GM23338 (cell line): Measurements from ENCODE around the gene TMEM245. TPM values are rescaled to one million over a fixed set of nuclear protein-coding genes. Genes with fewer than 3 reads are reported as not detected.

Source experiments
- ATAC-seq: fragments of 200-7000 bp; cut with Tn5 transposase; 3 replicates; pipeline ENCODE4 v1.9.1; 2020
- DNase-seq: peaks from one replicate; pipeline ENCODE4 v3.0.0-alpha.2; 2015; ENCODE audit warnings: low spot score
- H2AFZ ChIP-seq: fragments of 200-600 bp; sonication (generic); 2 replicates; pipeline ENCODE4 v1.8.0; 2016; ENCODE audit warnings: antibody characterized with exemption, mild to moderate bottlenecking, moderate library complexity
- H3F3A ChIP-seq: fragments of 200-600 bp; sonication (generic); replicated peaks from 2 replicates; pipeline ENCODE4 v1.8.0; 2017; ENCODE audit warnings: antibody characterized with exemption, mixed run types, low read depth
- H3K27ac ChIP-seq: fragments of 200-600 bp; sonication (generic); 2 replicates; pipeline ENCODE4 v1.6.1; 2016; ENCODE audit warnings: low read depth
- H3K27me3 ChIP-seq: fragments of 200-600 bp; sonication (generic); 2 replicates; pipeline ENCODE4 v1.8.0; 2016; ENCODE audit warnings: mild to moderate bottlenecking, mixed run types, moderate library complexity; ENCODE audit not compliant: insufficient read depth
- H3K36me3 ChIP-seq: fragments of 200-600 bp; sonication (generic); 2 replicates; pipeline ENCODE4 v1.8.0; 2016; ENCODE audit warnings: mild to moderate bottlenecking; ENCODE audit not compliant: insufficient read depth
- H3K4me1 ChIP-seq: fragments of 200-600 bp; sonication (generic); 2 replicates; pipeline ENCODE4 v1.8.0; 2016; ENCODE audit warnings: mild to moderate bottlenecking, moderate library complexity; ENCODE audit not compliant: insufficient read depth
- H3K4me2 ChIP-seq: fragments of 200-600 bp; sonication (generic); 2 replicates; pipeline ENCODE4 v1.7.1; 2017; ENCODE audit warnings: mixed run types
- H3K4me3 ChIP-seq: fragments of 200-600 bp; sonication (generic); 2 replicates; pipeline ENCODE4 v1.6.1; 2016; ENCODE audit warnings: mixed run types
- H3K79me2 ChIP-seq: fragments of 200-600 bp; sonication (generic); replicated peaks from 2 replicates; pipeline ENCODE4 v1.8.0; 2017; ENCODE audit warnings: mild to moderate bottlenecking; ENCODE audit not compliant: insufficient read depth
- H3K9me2 ChIP-seq: fragments of 200-600 bp; sonication (generic); 2 replicates; pipeline ENCODE4 v1.8.0; 2017; ENCODE audit not compliant: insufficient read depth
- H4K20me1 ChIP-seq: fragments of 200-600 bp; sonication (generic); replicated peaks from 2 replicates; pipeline ENCODE4 v1.8.0; 2017; ENCODE audit warnings: mild to moderate bottlenecking; ENCODE audit not compliant: insufficient read depth
- H3K27ac Mint-ChIP-seq: 2 replicates; pipeline ENCODE4 v1.8.0; 2020; ENCODE audit warnings: inconsistent platforms, mild to moderate bottlenecking, moderate library complexity, mixed read lengths
- H3K27me3 Mint-ChIP-seq: 3 replicates; pipeline ENCODE4 v1.8.0; 2022; ENCODE audit warnings: low read depth, mild to moderate bottlenecking, moderate library complexity, mixed read lengths, inconsistent platforms; ENCODE audit not compliant: insufficient read depth, poor library complexity
- H3K36me3 Mint-ChIP-seq: 3 replicates; pipeline ENCODE4 v1.8.0; 2021; ENCODE audit warnings: low read depth, mild to moderate bottlenecking, inconsistent platforms, moderate library complexity, mixed read lengths
- H3K4me1 Mint-ChIP-seq: 3 replicates; pipeline ENCODE4 v1.8.0; 2020; ENCODE audit warnings: mild to moderate bottlenecking, inconsistent platforms, mixed read lengths
- H3K4me3 Mint-ChIP-seq: 3 replicates; pipeline ENCODE4 v1.8.0; 2021; ENCODE audit warnings: moderate library complexity, mild to moderate bottlenecking, inconsistent platforms, mixed read lengths
- H3K9me3 Mint-ChIP-seq: 3 replicates; pipeline ENCODE4 v1.8.0; 2020; ENCODE audit warnings: moderate library complexity, mild to moderate bottlenecking, inconsistent platforms, mixed read lengths
- CTCF ChIP-seq, 2 experiments: fragments of 200-600 bp in 1 of 2; sonication (generic) in 1 of 2; conservative IDR thresholded peaks; 2 replicates each; pipeline versions ENCODE4 v1.5.1 to v1.6.1; 2016 to 2017; ENCODE audit warnings: antibody characterized with exemption in 2 of 2, low read depth in 2 of 2, mild to moderate bottlenecking in 2 of 2, moderate library complexity in 1 of 2
- EZH2phosphoT487 ChIP-seq: fragments of 200-600 bp; sonication (generic); IDR thresholded peaks from one replicate; pipeline ENCODE4 v1.8.1; 2018; ENCODE audit warnings: antibody characterized with exemption; ENCODE audit not compliant: unreplicated experiment
- JUNB ChIP-seq: IDR thresholded peaks from one replicate; pipeline ENCODE4 v1.6.1; 2016; ENCODE audit warnings: antibody characterized with exemption; ENCODE audit not compliant: unreplicated experiment
- NANOG ChIP-seq: IDR thresholded peaks from 2 replicates; pipeline ENCODE4 v1.6.1; 2016; ENCODE audit warnings: antibody characterized with exemption, borderline replicate concordance
- POLR2AphosphoS5 ChIP-seq: IDR thresholded peaks from 2 replicates; pipeline ENCODE4 v1.6.1; 2016; ENCODE audit warnings: antibody characterized with exemption, low read depth
- REST ChIP-seq: IDR thresholded peaks from one replicate; pipeline ENCODE4 v1.6.1; 2018; ENCODE audit warnings: antibody characterized with exemption; ENCODE audit not compliant: unreplicated experiment
- ZNF114 ChIP-seq: fragments of 250-450 bp; sonication (Bioruptor Pico); IDR thresholded peaks from 2 replicates; pipeline ENCODE4 v1.5.0; 2020; ENCODE audit warnings: mild to moderate bottlenecking, moderate library complexity
- polyA plus RNA-seq: library from polyadenylated mRNA; unstranded; fragments of >200 nt; fragmentation: Nextera tagmentation; extraction: Ambion mirVana; gene quantifications from 2 replicates; pipeline ENCODE4 v1.2.1, GENCODE V29; 2016
- total RNA-seq: library from RNA; depleted of rRNA; stranded (reverse); fragments of >200 nt; shearing (Covaris generic); gene quantifications from 2 replicates; pipeline ENCODE4 v1.2.3, GENCODE V29; 2014

Gene TMEM245
- total and polyA plus RNA-seq, 2 experiments from 2014 or later: 17.3 to 64.1 TPM

GRCh38 chr9:109052416-109052815, 67.3 kb downstream of the TMEM245 start:
- peaks cover 81% of the 10 kb centered on the region for H3K36me3 Mint-ChIP-seq
- H3K4me2 ChIP-seq: no peak overlapping the region
- no peak for TF ChIP-seq POLR2AphosphoS5
- H3K27ac Mint-ChIP-seq: no peak overlapping the region
- H3K27me3 ChIP-seq: no peaks in the 10 kb centered on the region
- ATAC-seq: no peak
- H3K27ac ChIP-seq: no peak overlapping the region
- peaks cover 5% of the 10 kb centered on the region for H3K27me3 Mint-ChIP-seq
- peaks cover 63% of the 10 kb centered on the region for H3K36me3 ChIP-seq
- H3K9me2 ChIP-seq: no peaks in the 10 kb centered on the region
- H3K9me3 Mint-ChIP-seq: no peaks in the 10 kb centered on the region
- H3F3A ChIP-seq: no peaks in the 10 kb centered on the region
- no peak overlapping the region for H3K4me3 Mint-ChIP-seq
- H3K4me3 ChIP-seq: no peak overlapping the region
- peaks cover 24% of the 10 kb centered on the region for H3K4me1 ChIP-seq
- peaks cover 11% of the 10 kb centered on the region for H4K20me1 ChIP-seq
- H2AFZ ChIP-seq: no peak overlapping the region
- DNase-seq: no peak
- H3K4me1 Mint-ChIP-seq: peaks cover 18% of the 10 kb centered on the region
- H3K79me2 ChIP-seq: peaks cover 6% of the 10 kb centered on the region; the same call in 1 of the 2 replicates

- H3K4me3 ChIP-seq: no peak overlapping the region
- H3K27me3 ChIP-seq: no peaks in the 10 kb centered on the region
- no peaks in the 10 kb centered on the region for H3F3A ChIP-seq
- no peak overlapping the region for H2AFZ ChIP-seq
- no peak overlapping the region for H3K27ac ChIP-seq
- peaks cover 11% of the 10 kb centered on the region for H4K20me1 ChIP-seq
- H3K36me3 Mint-ChIP-seq: peaks cover 80% of the 10 kb centered on the region
- peaks cover 24% of the 10 kb centered on the region for H3K4me1 ChIP-seq
- no peak overlapping the region for H3K27ac Mint-ChIP-seq
- ATAC-seq (no peak), DNase-seq (no peak)
- peaks cover 18% of the 10 kb centered on the region for H3K4me1 Mint-ChIP-seq
- H3K4me3 Mint-ChIP-seq: no peak overlapping the region
- H3K79me2 ChIP-seq: peaks cover 6% of the 10 kb centered on the region; the same call in 1 of the 2 replicates
- peaks cover 70% of the 10 kb centered on the region for H3K36me3 ChIP-seq
- no peak overlapping the region for H3K4me2 ChIP-seq
- peaks cover 5% of the 10 kb centered on the region for H3K27me3 Mint-ChIP-seq
- no peaks in the 10 kb centered on the region for H3K9me3 Mint-ChIP-seq
- TF ChIP-seq REST (no peak), CTCF (conservative IDR thresholded peaks at IDR 0.05; ENCODE audit: low read depth in 2 of 2) (no peak), ZNF114 (CRISPR knock-in tag) (no peak), NANOG (no peak), EZH2phosphoT487 (no peak), JUNB (no peak)
- H3K9me2 ChIP-seq: no peaks in the 10 kb centered on the region
These were observed 68.0 kb downstream of the TMEM245 start for GRCh38 chr9:109051733-109052132.
